Eye (tissue), 1 donor: ENCODE results near the gene NRG3.

Source experiments
- DNase-seq: peaks from one replicate; pipeline ENCODE4 v3.0.0-alpha.2; 2015

Gene NRG3

GRCh38 chr10:82506680-82507376 lies 631.8 kb downstream of the NRG3 start:
- no peak for DNase-seq

GRCh38 chr10:82515256-82515655 lies 640.3 kb downstream of the NRG3 start:
- DNase-seq, result no peak

GRCh38 chr10:82529062-82529461 lies 654.1 kb downstream of the NRG3 start:
- DNase-seq, result no peak

DNA sequence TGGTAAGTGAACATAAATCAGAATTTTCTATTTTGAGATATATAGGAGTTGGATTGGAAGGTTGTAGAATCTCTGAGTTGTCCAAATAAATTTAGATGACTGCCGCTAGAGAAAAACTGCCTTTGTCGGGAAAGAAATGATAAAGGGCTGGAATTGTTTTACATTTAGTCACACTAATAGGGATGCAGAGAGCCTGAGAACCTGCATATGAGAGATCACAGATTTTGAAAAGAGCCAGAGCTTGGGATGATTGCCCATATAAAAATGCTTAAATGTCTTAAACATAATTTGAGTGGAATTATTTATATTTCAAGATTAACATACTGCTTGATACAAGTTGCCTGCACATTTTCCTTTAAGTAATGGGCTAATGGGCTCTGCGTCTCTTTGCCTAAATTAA lies 660.5 kb downstream of the NRG3 start:
- DNase-seq, result no peak

- DNase-seq, result no peak
Observed at GRCh38 chr10:82536668-82537067, 661.7 kb downstream of the NRG3 start.

DNA sequence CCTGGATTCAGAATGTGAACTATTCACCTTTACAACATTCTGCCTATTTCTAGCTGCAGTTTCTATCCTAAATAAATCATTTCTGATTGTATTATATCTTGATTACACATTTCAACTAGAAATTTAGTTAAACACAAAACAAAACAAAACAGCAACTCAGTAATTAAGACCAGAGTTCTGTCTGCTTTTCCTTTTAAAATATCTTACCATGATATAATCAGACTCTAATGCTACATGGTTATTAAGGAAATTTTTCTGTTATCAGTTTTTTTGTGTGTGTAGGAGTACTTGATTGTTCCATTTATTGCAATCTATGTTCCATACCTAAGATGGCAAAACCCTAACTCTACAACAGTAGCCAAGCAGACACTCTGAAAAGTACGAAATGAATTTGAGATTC lies 663.3 kb downstream of the NRG3 start:
- DNase-seq, result no peak

DNA sequence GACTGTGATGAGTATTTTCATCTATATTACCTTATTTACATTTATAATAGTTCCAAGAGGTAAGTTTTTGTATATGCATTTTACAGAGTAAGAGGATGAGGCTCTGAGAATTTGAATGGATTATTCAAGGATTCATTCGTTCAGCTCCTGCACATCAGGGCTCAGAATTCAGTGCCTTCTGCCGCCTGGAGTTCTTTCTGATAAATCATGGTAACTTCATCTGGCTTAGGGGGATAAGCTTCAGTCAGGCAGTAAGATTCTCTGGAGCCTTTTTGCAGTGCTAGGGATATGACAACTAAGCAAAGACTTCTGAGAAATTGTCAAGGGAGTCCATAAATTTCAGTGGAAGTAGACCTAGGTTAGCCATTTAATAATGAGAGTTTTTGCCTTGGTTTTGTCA lies 668.6 kb downstream of the NRG3 start:
- DNase-seq, result no peak

DNA sequence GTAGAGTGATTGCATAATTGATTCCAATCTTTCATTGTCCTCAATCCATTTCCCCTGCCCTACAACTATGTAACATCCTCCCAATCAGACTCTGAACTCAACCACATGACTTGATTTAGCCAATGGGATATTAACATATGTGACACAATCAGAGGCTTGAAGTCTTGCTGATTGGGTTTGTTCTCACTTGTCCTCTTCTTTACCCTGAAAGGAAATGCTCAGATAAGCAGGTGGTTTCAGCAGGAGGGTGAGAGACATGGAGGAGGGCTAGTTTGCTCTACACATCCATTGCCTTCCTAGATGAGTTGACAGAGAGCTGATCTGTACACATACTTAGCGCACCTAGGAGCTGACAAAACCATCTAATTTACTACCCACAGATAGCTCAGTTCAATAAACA lies 669.4 kb downstream of the NRG3 start:
- no peak for DNase-seq

GRCh38 chr10:82551506-82551905 lies 676.5 kb downstream of the NRG3 start:
- no peak for DNase-seq

DNA sequence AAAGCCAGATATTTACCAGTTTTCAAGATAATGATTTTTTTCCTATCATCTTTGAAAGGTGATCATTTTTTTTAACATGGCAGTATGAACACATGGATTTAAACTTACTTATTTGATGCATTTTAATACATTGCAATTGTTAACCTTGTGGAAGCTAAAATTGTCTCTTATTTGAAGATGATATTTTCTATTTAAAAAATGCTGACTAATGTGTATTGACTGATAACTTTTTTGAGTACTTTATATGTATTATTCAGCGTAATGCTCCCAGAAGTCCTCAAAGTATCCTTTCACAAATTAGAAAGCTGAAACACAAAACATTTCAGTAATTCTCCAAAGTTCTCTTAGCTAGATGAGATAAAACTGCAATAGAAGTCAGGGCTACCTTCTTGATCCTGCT lies 677.3 kb downstream of the NRG3 start:
- no peak for DNase-seq

GRCh38 chr10:82554381-82554780 lies 679.4 kb downstream of the NRG3 start:
- DNase-seq, result no peak

DNA sequence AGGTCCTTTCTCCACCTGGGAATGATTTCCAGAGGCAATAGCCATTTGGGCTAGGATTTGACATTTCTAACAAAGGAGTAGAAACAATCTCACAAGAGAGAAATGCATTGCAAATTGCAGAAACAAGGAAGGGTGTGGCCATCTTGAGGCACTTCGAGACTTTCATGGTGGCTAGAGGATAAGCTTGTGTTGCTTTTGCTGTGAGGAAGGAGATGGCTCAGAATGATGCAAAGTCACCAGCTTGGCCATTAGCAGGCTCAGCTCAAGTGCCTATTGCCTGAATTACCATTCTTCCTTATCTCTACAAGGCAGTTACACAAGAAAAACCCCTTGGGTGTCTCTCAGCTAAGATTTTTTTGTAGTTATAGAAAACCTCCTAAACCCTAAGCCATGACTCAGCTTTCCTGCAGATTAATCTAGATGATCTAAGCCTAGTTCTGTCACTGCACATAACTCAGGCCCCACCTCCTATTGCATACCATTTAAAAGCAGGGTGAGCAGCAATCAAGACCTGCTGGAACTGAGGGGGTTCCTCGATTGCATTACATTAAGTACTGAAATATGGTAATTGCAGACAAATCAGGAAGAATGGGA lies 683.1 kb downstream of the NRG3 start:
- DNase-seq, result no peak

DNA sequence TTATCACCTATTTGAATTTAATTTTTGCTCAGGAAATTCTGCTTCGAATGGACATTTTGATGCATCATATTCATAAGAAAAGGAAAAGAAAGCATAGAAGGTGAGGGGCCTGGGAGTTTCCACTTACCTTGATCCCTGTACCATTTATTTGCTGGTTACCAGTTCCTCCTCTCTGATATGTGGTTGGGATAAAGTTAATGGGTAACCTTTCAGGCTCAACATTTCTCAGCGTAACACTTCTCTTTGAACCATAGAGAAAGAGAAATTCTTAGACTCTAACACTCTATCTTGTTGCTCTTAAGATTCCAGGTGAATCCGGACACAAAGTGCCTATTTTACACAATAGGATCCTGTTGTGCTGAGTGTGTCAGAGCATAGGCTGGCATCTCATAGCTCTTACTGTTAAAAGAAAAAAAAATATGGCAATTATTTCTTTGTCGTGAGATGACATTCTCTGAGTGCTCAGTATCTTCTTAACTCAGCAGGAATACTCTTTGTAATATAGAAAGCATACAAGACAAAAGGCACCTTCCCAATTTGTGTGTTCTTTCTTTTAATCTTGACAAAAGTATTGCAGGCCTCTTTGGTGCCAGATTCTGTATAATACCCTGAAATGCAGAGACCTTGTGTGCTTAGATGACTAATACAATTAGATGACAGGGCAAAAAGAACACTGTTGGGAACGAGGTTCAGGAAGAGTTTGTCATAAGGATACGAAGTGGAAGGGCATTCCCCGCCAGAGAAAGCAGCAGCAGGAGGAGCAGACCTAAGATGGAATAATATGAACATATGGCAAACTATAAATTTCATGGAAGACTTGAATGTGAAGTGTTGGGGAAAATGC lies 689.6 kb downstream of the NRG3 start:
- no peak for DNase-seq

GRCh38 chr10:82565197-82565575 lies 690.2 kb downstream of the NRG3 start:
- DNase-seq, result no peak

- DNase-seq, result peak; percentile 84
Observed at GRCh38 chr10:82572744-82573143, 697.8 kb downstream of the NRG3 start.

GRCh38 chr10:82574081-82574480 lies 699.1 kb downstream of the NRG3 start:
- DNase-seq, result no peak

DNA sequence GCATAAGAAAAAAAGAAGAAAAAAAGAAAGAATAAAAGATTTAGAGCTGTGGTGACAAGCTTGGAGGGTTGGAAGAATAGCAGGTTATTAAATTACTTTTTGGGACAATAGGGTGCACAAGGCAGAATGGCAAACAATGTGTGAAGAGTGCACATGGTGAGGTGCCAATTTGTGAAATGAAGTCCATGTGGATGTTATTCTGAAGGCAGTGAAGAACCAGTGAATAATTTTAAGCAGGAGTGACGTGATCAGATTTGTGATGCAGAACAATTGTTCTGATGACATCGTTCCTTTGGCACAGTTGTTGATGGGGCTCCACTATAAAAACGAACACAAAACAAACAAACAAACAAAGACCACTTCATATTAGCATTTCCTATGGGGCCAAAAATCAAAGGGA lies 700.3 kb downstream of the NRG3 start:
- peak; percentile 9 for DNase-seq

DNA sequence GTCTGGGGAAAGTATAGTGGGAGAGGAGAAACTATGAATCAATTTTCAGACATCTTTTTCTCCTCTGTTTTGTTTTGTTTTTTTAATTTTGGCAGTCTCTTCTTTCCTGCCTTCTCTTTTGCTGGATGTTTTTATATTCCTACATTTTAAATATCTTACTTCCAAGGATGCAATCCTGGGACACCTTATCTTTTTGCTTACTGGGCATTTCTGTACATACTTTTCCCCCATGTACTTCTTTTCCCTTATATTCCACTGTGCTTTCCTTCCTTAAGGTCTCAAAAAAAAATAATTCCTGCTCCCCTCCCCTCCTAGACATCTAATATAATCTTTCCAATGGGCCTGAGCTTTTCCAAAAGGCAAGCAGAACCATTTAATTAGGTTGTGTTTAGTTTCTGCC lies 701.1 kb downstream of the NRG3 start:
- no peak for DNase-seq

DNA sequence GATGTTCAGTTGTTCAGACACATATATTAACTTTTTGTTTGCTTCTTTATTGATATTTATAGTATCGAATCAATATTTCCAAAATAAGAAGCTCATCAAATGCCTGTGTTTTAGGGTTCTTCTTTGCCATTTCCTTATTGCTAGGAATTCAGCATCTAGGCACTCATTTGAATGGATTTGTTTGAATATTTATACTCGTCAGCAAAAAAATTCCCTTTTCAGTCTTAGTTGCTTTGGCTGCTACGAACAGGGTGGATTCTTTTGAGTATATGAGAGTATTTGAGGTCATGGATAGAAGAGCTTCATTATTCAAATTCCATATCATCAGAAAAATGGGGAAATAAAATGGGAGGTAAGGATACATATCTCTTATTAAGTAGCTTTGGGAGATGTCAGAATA lies 706.9 kb downstream of the NRG3 start:
- DNase-seq, result no peak

DNA sequence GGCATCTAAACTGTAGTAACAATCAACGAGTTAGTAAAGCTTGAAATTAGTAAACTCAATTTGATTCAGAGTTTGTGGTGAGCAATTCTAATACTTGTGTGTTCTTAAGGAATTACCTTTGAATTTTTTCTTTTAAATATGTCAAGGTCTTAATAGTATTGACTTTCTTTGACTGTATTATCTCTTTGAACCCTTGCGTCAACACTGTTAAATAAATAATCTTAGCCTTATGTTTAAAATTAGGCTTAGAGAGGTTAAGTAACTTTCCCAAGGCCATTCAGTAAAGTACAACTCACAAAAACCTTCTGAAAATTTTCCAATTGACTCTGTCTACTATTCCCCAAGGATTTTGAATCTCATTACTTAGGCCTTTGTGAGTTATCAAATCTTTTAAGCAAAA lies 716.4 kb downstream of the NRG3 start:
- DNase-seq, result no peak

DNA sequence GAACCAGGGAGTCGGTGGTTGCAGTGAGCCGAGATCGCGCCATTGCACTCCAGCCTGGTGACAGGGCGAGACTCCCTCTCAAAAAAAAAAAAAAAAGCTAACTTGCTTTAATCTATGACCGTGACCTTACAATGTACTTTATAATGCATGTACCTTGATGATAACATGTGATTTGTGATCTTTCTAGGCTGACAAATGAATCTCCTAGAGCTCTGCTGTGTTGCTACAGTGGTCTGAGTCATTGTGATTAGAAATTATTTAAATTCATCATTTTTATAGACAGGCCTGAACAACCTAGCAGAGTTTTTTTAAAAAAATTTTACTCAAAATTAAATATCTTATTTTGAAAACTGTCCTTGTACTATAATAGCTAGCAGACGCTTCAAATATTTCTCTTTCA lies 722.8 kb downstream of the NRG3 start:
- DNase-seq, result no peak

DNA sequence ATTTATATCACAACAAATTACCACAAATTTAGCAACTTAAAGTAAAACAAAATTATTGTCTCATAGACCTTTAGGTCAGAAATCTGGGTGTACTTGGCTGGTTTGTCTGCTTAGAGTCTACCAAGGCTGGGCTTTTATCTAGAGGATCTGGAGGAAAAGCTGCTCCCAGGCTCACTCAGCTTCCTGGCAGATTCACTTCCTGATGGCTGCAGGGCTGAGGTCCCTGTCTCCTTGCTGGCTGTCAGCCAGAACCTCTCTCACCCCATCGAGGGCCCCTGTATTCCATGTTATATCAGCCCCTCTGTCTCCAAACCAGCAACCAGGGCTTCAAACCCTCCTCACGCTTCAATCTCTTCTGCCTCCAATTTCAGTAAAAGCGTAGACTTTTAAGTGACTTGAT lies 734.9 kb downstream of the NRG3 start:
- no peak for DNase-seq

GRCh38 chr10:82618007-82618406 lies 743.0 kb downstream of the NRG3 start:
- no peak for DNase-seq

- DNase-seq, result no peak
Observed at GRCh38 chr10:82621680-82622079, 746.7 kb downstream of the NRG3 start.
